Mesenchymal stem cell (in vitro differentiated cells and primary cell): ENCODE data around the gene FAT1.

Experiments used
- DNase-seq: peaks from one replicate; pipeline ENCODE4 v3.0.0-alpha.2; 2013
- H2AFZ ChIP-seq: one replicate; pipeline ENCODE4 v1.6.1; 2013; ENCODE audit warnings: low read depth, mild to moderate bottlenecking, control low read depth, inconsistent platforms, low read length, moderate library complexity
- H2AK5ac ChIP-seq: 2 replicates; pipeline ENCODE4 v1.6.1; 2013; ENCODE audit warnings: low read length, moderate library complexity, mild to moderate bottlenecking, inconsistent platforms; ENCODE audit not compliant: severe bottlenecking
- H2BK120ac ChIP-seq: one replicate; pipeline ENCODE4 v1.6.1; 2013; ENCODE audit warnings: low read depth, mild to moderate bottlenecking, inconsistent platforms, low read length, moderate library complexity
- H2BK12ac ChIP-seq, 2 experiments: one replicate each; pipeline ENCODE4 v1.6.1; 2013; ENCODE audit warnings: inconsistent platforms in 2 of 2, low read length in 2 of 2, mild to moderate bottlenecking in 2 of 2, moderate library complexity in 2 of 2, control low read depth in 1 of 2
- H2BK15ac ChIP-seq: one replicate; pipeline ENCODE4 v1.6.1; 2013; ENCODE audit warnings: mild to moderate bottlenecking, low read depth, inconsistent platforms; ENCODE audit not compliant: poor library complexity, severe bottlenecking
- H2BK5ac ChIP-seq: 2 replicates; pipeline ENCODE4 v1.6.1; 2013; ENCODE audit warnings: low read depth, mild to moderate bottlenecking, low read length, control low read depth, inconsistent platforms; ENCODE audit not compliant: poor library complexity, severe bottlenecking
- H3K14ac ChIP-seq, 2 experiments: one replicate each; pipeline ENCODE4 v1.6.1; 2013; ENCODE audit warnings: inconsistent platforms in 2 of 2, low read length in 2 of 2, control low read depth in 1 of 2, mild to moderate bottlenecking in 1 of 2, moderate library complexity in 1 of 2
- H3K18ac ChIP-seq, 2 experiments: one replicate each; pipeline ENCODE4 v1.6.1; 2013; ENCODE audit warnings: inconsistent platforms in 2 of 2, low read length in 2 of 2, control low read depth in 1 of 2, low read depth in 1 of 2, mild to moderate bottlenecking in 1 of 2
- H3K23ac ChIP-seq, 2 experiments: one replicate each; pipeline ENCODE4 v1.6.1; 2013; ENCODE audit warnings: inconsistent platforms in 2 of 2, low read length in 2 of 2, mild to moderate bottlenecking in 2 of 2, moderate library complexity in 2 of 2, control low read depth in 1 of 2
- H3K27ac ChIP-seq: 2 replicates; pipeline ENCODE4 v1.5.1; 2013; ENCODE audit warnings: mild to moderate bottlenecking, moderate library complexity, low read length, control low read depth, inconsistent platforms; ENCODE audit not compliant: poor library complexity, severe bottlenecking
- H3K27me3 ChIP-seq, 2 experiments: 2 replicates each; pipeline versions ENCODE4 v1.6.1 to v1.7.0; 2013; ENCODE audit warnings: low read length in 2 of 2, mild to moderate bottlenecking in 2 of 2, moderate library complexity in 2 of 2, control low read depth in 1 of 2, inconsistent platforms in 1 of 2; ENCODE audit not compliant: control insufficient read depth in 1 of 2, insufficient read depth in 1 of 2
- H3K36me3 ChIP-seq, 2 experiments: 2 replicates each; pipeline versions ENCODE4 v1.6.1 to v1.7.0; 2013; ENCODE audit warnings: low read length in 2 of 2, control low read depth in 1 of 2, inconsistent platforms in 1 of 2, low read depth in 1 of 2, mild to moderate bottlenecking in 1 of 2; ENCODE audit not compliant: insufficient read depth in 2 of 2, control insufficient read depth in 1 of 2
- H3K4ac ChIP-seq, 2 experiments: one replicate each; pipeline ENCODE4 v1.6.1; 2013; ENCODE audit warnings: inconsistent platforms in 2 of 2, low read length in 2 of 2, mild to moderate bottlenecking in 2 of 2, moderate library complexity in 2 of 2, control low read depth in 1 of 2, low read depth in 1 of 2
- H3K4me1 ChIP-seq: 2 replicates; pipeline ENCODE4 v1.6.1; 2013; ENCODE audit warnings: low read depth, low read length, control low read depth; ENCODE audit not compliant: control insufficient read depth, insufficient read depth
- H3K4me2 ChIP-seq: 2 replicates; pipeline ENCODE4 v1.6.1; 2013; ENCODE audit warnings: low read length, mild to moderate bottlenecking, inconsistent platforms; ENCODE audit not compliant: poor library complexity, severe bottlenecking
- H3K4me3 ChIP-seq, 2 experiments: 2 replicates each; pipeline versions ENCODE4 v1.5.1 to v1.7.0; 2013; ENCODE audit warnings: low read length in 2 of 2, mild to moderate bottlenecking in 2 of 2, control low read depth in 1 of 2, low read depth in 1 of 2; ENCODE audit not compliant: insufficient read depth in 1 of 2
- H3K79me1 ChIP-seq: replicated peaks from 2 replicates; pipeline ENCODE4 v1.6.1; 2013; ENCODE audit warnings: mild to moderate bottlenecking, control low read depth, low read length, inconsistent platforms; ENCODE audit not compliant: poor library complexity, severe bottlenecking
- H3K9ac ChIP-seq: 2 replicates; pipeline ENCODE4 v1.7.0; 2013; ENCODE audit warnings: mild to moderate bottlenecking, low read length, moderate library complexity
- H3K9me3 ChIP-seq: 2 replicates; pipeline ENCODE4 v1.7.0; 2013; ENCODE audit warnings: mild to moderate bottlenecking, low read length; ENCODE audit not compliant: control insufficient read depth
- H4K8ac ChIP-seq: one replicate; pipeline ENCODE4 v1.6.1; 2013; ENCODE audit warnings: inconsistent platforms, mild to moderate bottlenecking, low read length, moderate library complexity
- H4K91ac ChIP-seq: one replicate; pipeline ENCODE4 v1.6.1; 2013; ENCODE audit warnings: mild to moderate bottlenecking, low read length, inconsistent platforms
- WGBS: methylation state at CpG from one replicate; pipeline ENCODE4 v1.1.7; 2013; ENCODE audit warnings: mixed read lengths; 5-methylcytosine and 5-hydroxymethylcytosine counted together

Gene FAT1

DNA sequence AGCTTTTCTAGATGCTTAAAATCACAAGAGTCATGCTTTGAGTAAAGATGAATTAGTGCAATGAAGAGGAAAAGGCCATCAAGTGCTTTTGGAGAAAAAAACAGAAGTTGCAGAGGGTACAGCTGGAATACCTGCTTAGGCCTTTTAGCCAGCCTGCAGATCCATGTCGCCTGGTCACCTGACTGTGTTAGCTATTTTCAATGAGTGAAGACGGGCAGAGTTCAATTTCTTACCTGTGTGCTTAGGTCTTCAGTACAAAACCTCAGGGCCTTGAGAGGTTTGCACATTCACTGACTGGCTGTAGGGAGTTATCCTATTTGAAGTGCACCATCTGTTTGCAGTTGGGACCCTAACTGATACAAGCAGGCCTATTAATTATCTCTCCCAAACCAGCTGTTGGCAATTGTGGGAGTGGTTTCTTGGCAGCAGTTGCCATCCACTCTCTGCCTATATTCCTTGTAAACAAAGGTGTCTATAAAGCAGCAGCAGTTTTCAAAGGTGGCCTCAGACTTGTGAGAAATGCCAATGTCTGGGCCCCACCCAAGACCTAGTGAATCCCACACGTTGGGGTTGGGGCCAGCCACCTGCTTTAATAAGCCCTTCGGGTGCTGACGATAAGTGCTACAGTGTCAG lies 16.3 kb upstream of the FAT1 start:
- Histone ChIP-seq H2BK5ac (no peak overlapping the region), H2BK15ac (no peak overlapping the region), H3K18ac (no peak overlapping the region), H2AK5ac (no peak overlapping the region), H2AFZ (no peak overlapping the region), H3K23ac (no peak overlapping the region), H3K4me1 (peaks cover under 1% of the 10 kb centered on the region), H3K14ac (no peak overlapping the region), H3K4me2 (no peak overlapping the region), H2BK120ac (no peak overlapping the region), H4K91ac (no peak overlapping the region), H3K27ac (no peak overlapping the region), H3K79me1 (peaks cover 1% of the 10 kb centered on the region), H3K4me3 (no peak overlapping the region), H3K9me3 (no peaks in the 10 kb centered on the region), H3K36me3 (no peaks in the 10 kb centered on the region), H3K9ac (no peak overlapping the region), H3K27me3 (no peaks in the 10 kb centered on the region), H2BK12ac (peak overlapping the region in 1 of 2 experiments; percentile 4), H4K8ac (no peak overlapping the region), H3K4ac (no peak overlapping the region)
- DNase-seq, result no peak
- 89% methylated on average over 5 of the region's 5 CpGs for WGBS

DNA sequence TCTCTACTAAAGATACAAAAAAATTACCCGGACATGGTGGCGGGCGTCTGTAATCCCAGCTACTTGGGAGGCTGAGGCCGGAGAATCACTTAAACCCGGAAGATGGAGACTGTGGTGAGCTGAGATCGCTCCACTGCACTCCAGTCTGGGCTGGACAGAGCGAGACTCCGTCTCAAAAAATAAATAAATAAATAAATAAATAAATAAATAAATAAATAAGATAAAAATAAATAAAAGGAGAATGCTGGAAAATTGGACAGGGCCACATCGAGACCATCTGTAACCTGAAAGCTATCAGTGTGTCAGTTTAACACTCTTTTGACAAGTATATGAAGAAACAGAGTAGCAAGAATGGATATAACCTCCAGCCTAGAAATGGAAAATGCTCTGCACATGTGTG lies 15.7 kb upstream of the FAT1 start:
- 94% methylated on average over 6 of the region's 9 CpGs for WGBS
- H2BK12ac ChIP-seq, result no peak overlapping the region
- no peak overlapping the region for H3K9ac ChIP-seq
- no peaks in the 10 kb centered on the region for H3K36me3 ChIP-seq
- no peak overlapping the region for H3K18ac ChIP-seq
- H3K4me1 ChIP-seq, result peaks cover 2% of the 10 kb centered on the region
- no peak overlapping the region for H3K27ac ChIP-seq
- H4K91ac ChIP-seq, result no peak overlapping the region
- H3K27me3 ChIP-seq, result no peaks in the 10 kb centered on the region
- H2AFZ ChIP-seq, result no peak overlapping the region
- H2BK5ac ChIP-seq, result no peak overlapping the region
- no peak overlapping the region for H2AK5ac ChIP-seq
- peaks cover 4% of the 10 kb centered on the region for H3K79me1 ChIP-seq
- no peak overlapping the region for H3K23ac ChIP-seq
- H3K4me3 ChIP-seq, result no peak overlapping the region
- no peak overlapping the region for H3K14ac ChIP-seq
- H2BK120ac ChIP-seq, result no peak overlapping the region
- H3K4me2 ChIP-seq, result no peak overlapping the region
- no peak for DNase-seq
- no peak overlapping the region for H3K4ac ChIP-seq
- no peak overlapping the region for H2BK15ac ChIP-seq
- no peak overlapping the region for H4K8ac ChIP-seq
- no peaks in the 10 kb centered on the region for H3K9me3 ChIP-seq

DNA sequence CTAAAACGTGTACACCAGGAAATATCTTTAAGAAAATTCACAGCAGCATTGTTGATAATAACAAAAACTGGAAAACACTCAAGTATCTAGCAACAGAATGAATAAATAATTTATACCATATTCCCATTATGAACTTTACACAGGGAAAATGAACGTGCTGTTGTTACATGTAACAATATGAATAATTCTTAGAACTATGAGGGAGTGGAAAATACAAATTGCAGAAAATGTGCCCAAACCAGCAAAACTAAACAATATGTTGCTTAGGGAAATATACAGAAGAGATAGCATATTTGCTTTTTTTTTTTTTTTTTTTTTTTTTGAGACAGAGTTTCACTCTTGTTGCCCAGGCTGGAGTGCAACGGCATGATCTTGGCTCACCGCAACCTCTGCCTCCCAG lies 14.8 kb upstream of the FAT1 start:
- H3K27ac ChIP-seq, result no peak overlapping the region
- H2BK120ac ChIP-seq, result no peak overlapping the region
- H3K9me3 ChIP-seq, result no peaks in the 10 kb centered on the region
- no peak overlapping the region for H2BK5ac ChIP-seq
- no peak overlapping the region for H3K14ac ChIP-seq
- no peak for DNase-seq
- WGBS, result 95% methylated on average over 4 of the region's 4 CpGs
- no peak overlapping the region for H2BK12ac ChIP-seq
- no peak overlapping the region for H4K8ac ChIP-seq
- H3K27me3 ChIP-seq, result no peaks in the 10 kb centered on the region
- no peak overlapping the region for H2BK15ac ChIP-seq
- no peak overlapping the region for H4K91ac ChIP-seq
- H2AFZ ChIP-seq, result no peak overlapping the region
- H3K4ac ChIP-seq, result no peak overlapping the region
- H3K23ac ChIP-seq, result no peak overlapping the region
- no peak overlapping the region for H2AK5ac ChIP-seq
- peaks cover 5% of the 10 kb centered on the region for H3K4me1 ChIP-seq
- H3K4me2 ChIP-seq, result no peak overlapping the region
- H3K18ac ChIP-seq, result no peak overlapping the region
- H3K79me1 ChIP-seq, result peaks cover 4% of the 10 kb centered on the region
- H3K9ac ChIP-seq, result no peak overlapping the region
- no peaks in the 10 kb centered on the region for H3K36me3 ChIP-seq
- H3K4me3 ChIP-seq, result no peak overlapping the region

DNA sequence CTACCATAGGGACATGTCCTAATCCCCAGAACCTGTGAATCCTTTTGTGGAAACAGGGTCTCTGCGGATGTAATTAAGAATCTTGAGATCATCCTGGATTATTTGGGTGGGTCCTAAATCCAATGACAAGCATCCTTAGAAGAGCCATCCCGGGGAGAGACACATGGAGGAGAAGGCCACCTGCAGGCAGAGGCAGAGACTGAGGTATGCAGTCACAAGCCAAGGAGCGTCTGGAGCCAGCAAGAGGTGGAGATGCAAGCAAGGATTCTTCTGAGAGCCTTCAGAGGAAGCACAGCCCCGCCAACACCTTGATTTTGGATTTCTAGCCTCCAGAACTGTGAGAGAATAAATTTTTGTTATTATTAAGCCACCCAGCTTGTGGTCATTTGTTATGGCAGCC lies 13.8 kb upstream of the FAT1 start:
- H2BK5ac ChIP-seq, result no peak overlapping the region
- H3K27me3 ChIP-seq, result no peaks in the 10 kb centered on the region
- peaks cover 5% of the 10 kb centered on the region for H3K4me1 ChIP-seq
- no peak overlapping the region for H3K4me2 ChIP-seq
- H4K8ac ChIP-seq, result no peak overlapping the region
- H3K18ac ChIP-seq, result no peak overlapping the region
- 86% methylated on average over 4 of the region's 4 CpGs for WGBS
- no peak overlapping the region for H3K9ac ChIP-seq
- no peak overlapping the region for H2BK12ac ChIP-seq
- no peak overlapping the region for H3K4ac ChIP-seq
- H3K79me1 ChIP-seq, result peaks cover 4% of the 10 kb centered on the region
- no peak overlapping the region for H2BK120ac ChIP-seq
- H2AK5ac ChIP-seq, result no peak overlapping the region
- no peak overlapping the region for H3K23ac ChIP-seq
- no peak overlapping the region for H3K4me3 ChIP-seq
- H4K91ac ChIP-seq, result no peak overlapping the region
- H3K36me3 ChIP-seq, result no peaks in the 10 kb centered on the region
- no peaks in the 10 kb centered on the region for H3K9me3 ChIP-seq
- no peak overlapping the region for H3K14ac ChIP-seq
- H2BK15ac ChIP-seq, result no peak overlapping the region
- H3K27ac ChIP-seq, result no peak overlapping the region
- no peak for DNase-seq
- H2AFZ ChIP-seq, result no peak overlapping the region
